ENCODE measurements around the gene PKN2.

Gene PKN2

GRCh38 chr1:88683541-88684481, at the start of gene PKN2:
Gene PKN2 (plus strand): TSS chr1:88684273. CDS start chr1:88684581, 308 bp downstream.
- DNase-seq, result peak; percentile 68 to 97 (median 92)

DNA sequence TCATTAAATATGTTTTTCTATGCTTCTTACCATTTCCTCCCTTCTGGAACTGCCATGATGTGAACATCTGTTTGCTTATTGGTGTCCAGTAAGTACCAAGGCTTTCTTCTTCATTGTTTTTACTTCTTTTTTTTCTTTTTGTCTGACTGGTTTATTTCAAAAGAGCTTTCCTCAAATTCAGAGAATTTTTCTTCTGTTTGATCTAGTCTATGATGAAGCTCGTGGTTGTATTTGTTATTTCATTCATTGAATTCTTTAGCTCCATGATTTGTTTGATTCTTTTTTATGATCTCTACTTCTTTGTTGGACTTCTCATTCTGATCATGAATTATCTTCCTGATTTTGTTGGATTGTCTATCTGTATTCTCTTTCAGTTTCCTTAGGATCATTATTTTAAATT, 49.5 kb upstream of the PKN2 start:
- no peak for DNase-seq

GRCh38 chr1:88640060-88640459, 44.0 kb upstream of the PKN2 start:
- DNase-seq, result no peak

- no peak for DNase-seq
Measured at GRCh38 chr1:88645886-88646285, 38.2 kb upstream of the PKN2 start.

GRCh38 chr1:88646476-88647248, 37.4 kb upstream of the PKN2 start:
- no peak for DNase-seq

- no peak for DNase-seq
Measured at GRCh38 chr1:88647249-88647645, 36.8 kb upstream of the PKN2 start.

DNA sequence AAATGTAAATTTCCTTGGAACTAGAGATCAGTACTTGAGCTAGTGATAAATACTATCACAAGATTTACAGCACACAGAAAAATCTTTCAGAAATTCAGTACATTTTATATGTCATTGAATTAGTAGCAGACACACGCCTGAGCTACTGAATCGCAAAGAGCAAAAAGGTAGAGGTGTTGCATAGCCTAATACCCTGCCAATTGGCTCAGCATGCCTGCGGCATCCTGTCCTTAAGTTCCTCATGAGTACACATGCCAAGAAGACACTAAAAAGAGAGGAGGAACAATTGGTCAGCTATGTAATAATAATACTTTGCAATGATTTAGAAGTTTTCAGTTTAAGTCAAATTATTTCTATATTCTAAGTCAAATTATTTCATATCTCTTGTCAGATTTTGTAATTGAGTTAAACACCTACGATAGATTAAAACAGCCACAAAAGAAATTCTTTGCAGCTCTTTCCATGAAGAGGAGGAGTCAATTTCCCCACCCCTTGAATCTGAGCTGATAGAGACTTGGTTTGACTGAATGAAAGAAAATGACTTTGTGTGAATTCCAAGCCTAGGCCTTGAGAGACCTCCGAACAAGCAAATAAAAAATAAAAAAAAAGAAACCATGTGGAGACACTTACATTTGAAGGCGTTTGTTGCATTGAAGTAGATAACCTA, 36.2 kb upstream of the PKN2 start:
- DNase-seq, result no peak

GRCh38 chr1:88648706-88649105, 35.4 kb upstream of the PKN2 start:
- DNase-seq, result no peak

- no peak for DNase-seq
Measured at GRCh38 chr1:88649932-88650331, 34.1 kb upstream of the PKN2 start.

GRCh38 chr1:88650676-88651418, 33.2 kb upstream of the PKN2 start:
- DNase-seq, result no peak

- DNase-seq, result no peak
Measured at GRCh38 chr1:88655140-88655539, 28.9 kb upstream of the PKN2 start.

GRCh38 chr1:88655685-88656299, 28.3 kb upstream of the PKN2 start:
- DNase-seq, result peak in 1 of 56 donors; percentile 21

- DNase-seq, result no peak
Measured at GRCh38 chr1:88658419-88658818, 25.7 kb upstream of the PKN2 start.

GRCh38 chr1:88659552-88659951, 24.5 kb upstream of the PKN2 start:
- DNase-seq, result no peak

DNA sequence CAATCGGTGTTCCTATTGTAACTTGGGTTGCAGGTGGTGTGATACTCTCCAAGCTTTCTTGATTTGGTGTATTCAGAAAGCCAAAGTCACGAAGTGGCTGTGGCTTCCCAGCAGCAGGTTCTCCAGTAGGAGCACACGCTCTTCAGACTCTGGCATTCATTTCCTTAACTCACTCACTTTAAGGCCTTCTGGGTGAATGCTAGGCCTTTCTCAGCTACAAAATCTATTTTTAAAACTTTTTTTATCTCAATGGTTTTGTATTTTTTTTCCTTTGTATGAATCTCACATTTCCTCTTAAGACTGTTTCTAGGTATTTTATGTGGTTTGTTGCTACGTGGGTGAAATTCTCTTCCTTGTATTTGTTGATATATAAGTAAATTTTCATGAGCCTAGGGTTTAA, 22.9 kb upstream of the PKN2 start:
- no peak for DNase-seq

- DNase-seq, result no peak
Measured at GRCh38 chr1:88661951-88662699, 21.9 kb upstream of the PKN2 start.

DNA sequence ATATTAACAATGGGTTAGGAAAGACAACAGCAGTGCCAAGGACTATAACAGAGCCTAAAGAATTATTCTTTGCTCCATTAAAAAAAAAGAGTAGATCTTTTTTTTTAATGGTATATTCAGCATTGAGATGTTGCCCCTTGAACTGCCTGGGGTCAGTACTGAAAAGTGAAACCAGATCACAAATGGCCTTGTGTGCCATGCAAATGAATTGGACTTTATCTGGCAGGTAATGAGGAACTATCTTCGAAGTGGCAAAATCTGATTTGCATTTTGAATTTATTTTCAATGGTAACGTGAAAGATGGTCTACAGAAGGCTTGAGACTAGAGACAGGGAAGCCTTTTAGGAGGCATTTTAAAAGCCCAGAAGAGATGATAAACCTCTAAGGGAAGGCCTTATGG, 21.4 kb upstream of the PKN2 start:
- no peak for DNase-seq

DNA sequence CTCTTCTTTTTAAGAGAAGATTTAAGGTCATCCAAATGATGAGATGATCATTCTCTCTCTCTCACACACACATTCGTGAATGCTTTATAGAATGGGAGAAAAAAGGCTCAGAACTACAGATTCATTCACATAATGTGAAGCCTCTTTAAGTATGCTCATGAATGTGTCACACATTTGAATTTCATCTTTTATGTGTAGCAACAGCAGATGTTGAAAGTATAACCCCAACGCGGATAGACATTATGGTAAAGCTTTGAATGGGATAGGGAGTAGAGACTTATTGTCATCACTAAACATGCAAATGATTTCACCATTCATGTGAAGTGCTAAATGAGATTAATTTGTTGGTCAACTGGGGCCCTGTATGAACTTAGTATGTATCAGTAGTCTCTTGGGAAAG, 15.7 kb upstream of the PKN2 start:
- DNase-seq, result no peak

DNA sequence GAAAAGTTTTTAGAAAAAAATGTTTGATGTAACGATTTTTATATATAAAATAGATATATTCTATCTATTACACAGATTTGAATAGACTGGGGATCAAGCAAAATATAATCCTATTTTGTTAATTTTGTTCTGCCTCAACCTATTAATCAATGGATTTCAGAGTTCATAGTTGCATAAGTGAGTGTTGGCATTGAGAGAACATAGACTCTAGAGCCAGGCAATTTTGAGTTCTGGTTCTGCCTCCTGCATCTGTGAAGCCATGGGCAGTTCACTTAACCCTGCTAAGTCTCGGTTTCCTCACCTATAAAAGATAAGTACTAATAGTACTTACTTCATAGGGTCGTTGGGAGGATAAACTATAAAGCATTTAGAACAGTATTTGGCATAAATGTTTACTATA, 13.6 kb upstream of the PKN2 start:
- DNase-seq, result no peak

DNA sequence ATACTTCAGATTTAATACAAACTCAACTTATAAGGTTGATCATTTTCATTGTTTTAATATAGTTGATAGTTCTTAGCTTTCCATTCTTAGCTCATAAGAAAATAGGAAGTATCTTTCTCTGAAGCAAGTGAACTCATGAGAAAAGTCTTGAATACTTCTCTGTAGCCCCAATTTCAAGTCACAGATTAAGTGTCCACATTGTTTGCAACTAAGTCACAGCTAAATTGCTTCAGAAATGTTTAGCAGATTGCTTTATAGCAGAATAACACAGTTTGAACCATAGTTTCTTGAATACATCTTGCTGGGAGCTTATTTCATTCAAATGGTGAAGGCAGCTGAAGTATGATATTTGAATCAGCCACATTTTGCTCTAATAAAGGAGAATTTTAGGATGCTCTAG, 10.6 kb upstream of the PKN2 start:
- no peak for DNase-seq
